ENCODE measurements around the gene ITGBL1. TPM values are rescaled to one million over a fixed set of nuclear protein-coding genes. Genes with fewer than 3 reads are reported as not detected.

The ITGBL1 gene
- total and polyA plus RNA-seq, 2 donors (not counting 3 experiments of a cell fraction or from before 2014, with no cell fraction given): 4.6 to 8.8 TPM

GRCh38 chr13:101475536-101475935 lies 23.1 kb downstream of the ITGBL1 start:
- no TSS peak for BruUV-seq (replicated peaks)
- Histone ChIP-seq H3K36me3 (ENCODE audit: control insufficient read depth in 2 of 2, extremely low read depth in 1 of 2, insufficient read depth in 2 of 2, low read length in 2 of 2) (no peaks in the 10 kb centered on the region), H3K4me2 (ENCODE audit: insufficient read depth, low read length) (no peak overlapping the region), H3K9me3 (replicated peaks; ENCODE audit: control insufficient read depth, insufficient read depth, low read length) (no peaks in the 10 kb centered on the region), H3K4me1 (ENCODE audit: control insufficient read depth, extremely low read depth, insufficient read depth, low read length) (peaks cover 9% of the 10 kb centered on the region), H3K9me1 (replicated peaks; ENCODE audit: control insufficient read depth, extremely low read depth, insufficient read depth, low read length) (no peaks in the 10 kb centered on the region), H3K27me3 (ENCODE audit: control insufficient read depth in 2 of 2, insufficient read depth in 2 of 2, low read length in 2 of 2) (no peaks in the 10 kb centered on the region), H3K27ac (ENCODE audit: insufficient read depth, low read depth, low read length) (no peak overlapping the region), H3K9ac (replicated peaks; ENCODE audit: extremely low read depth, insufficient read depth, low read length) (no peak overlapping the region), H4K20me1 (replicated peaks; ENCODE audit: control insufficient read depth, extremely low read depth, insufficient read depth, low read length) (no peaks in the 10 kb centered on the region), H3K4me3 (replicated peaks in 1 of 3; ENCODE audit: insufficient read depth in 1 of 3, low read depth in 1 of 3, low read length in 3 of 3) (no peak overlapping the region), H3K79me2 (ENCODE audit: control insufficient read depth, insufficient read depth, low read length) (no peaks in the 10 kb centered on the region), H2AFZ (ENCODE audit: low read depth, low read length) (no peak overlapping the region)
- no peak for TF ChIP-seq JUN (IDR thresholded peaks at IDR 0.05; ENCODE audit: borderline replicate concordance, insufficient read depth, insufficient read length, low read depth)
- TF ChIP-seq CTCF (IDR thresholded peaks at IDR 0.05; ENCODE audit: extremely low read depth in 1 of 2, insufficient read depth in 1 of 2, low read depth in 1 of 2, low read length in 2 of 2): no peak
- TF ChIP-seq MYC (IDR thresholded peaks at IDR 0.05; ENCODE audit: low read depth, low read length): no peak
- TF ChIP-seq POLR2AphosphoS5 (IDR thresholded peaks at IDR 0.05; ENCODE audit: insufficient read depth, low read depth, low read length): no peak
- no peak for TF ChIP-seq MAX (IDR thresholded peaks at IDR 0.05; ENCODE audit: insufficient read depth, insufficient read length)
- TF ChIP-seq GATA2 (IDR thresholded peaks at IDR 0.05; ENCODE audit: insufficient read depth, insufficient read length, low read depth, low read length): no peak
- TF ChIP-seq EZH2 (IDR thresholded peaks at IDR 0.05; ENCODE audit: borderline replicate concordance, low read depth, low read length, severe bottlenecking): no peak
- TF ChIP-seq FOS (IDR thresholded peaks at IDR 0.05; ENCODE audit: borderline replicate concordance, insufficient read depth, low read length): no peak
- no peak for TF ChIP-seq POLR2A (IDR thresholded peaks at IDR 0.05; ENCODE audit: low read depth, low read length)
- FAIRE-seq (no peak), DNase-seq (ENCODE audit: low read depth, low spot score) (no peak)
- dilution Hi-C loops (cut with MboI; ENCODE audit: extremely low pct_ligation_motif_present, low sequenced_read_pairs): no loop called here
- POLR2A ChIA-PET: no interaction called here
- intact Hi-C loops (cut with micrococcal nuclease): no loop called here
- CTCF ChIA-PET: interaction anchor here (0.8 to 6.6 kb wide), 12 partner anchors 13 to 348 kb away, joined by 3 to 119 read pairs (median 8); no protein-coding TSS in a partner anchor

Measured in endothelial cell of umbilical vein (primary cell).